Measurements from ENCODE around the gene ORC2.

The ORC2 gene

GRCh38 chr2:200864176-200865034 is 99.1 kb downstream of the ORC2 start, which contains the start of gene CLK1:
Gene CLK1, minus strand, starts transcription at chr2:200864658. Its CDS starts 2,796 bp downstream, at chr2:200861862.
- Histone ChIP-seq H3K4me3 (ENCODE audit: insufficient read depth, low read depth, low read length, poor library complexity, severe bottlenecking) (peak within 1 kb of the TSS; percentile 93), H3K27ac (ENCODE audit: insufficient read depth, low read length, poor library complexity, severe bottlenecking) (peak within 1 kb of the TSS; percentile 100), H3K36me3 (ENCODE audit: control insufficient read depth, insufficient read depth, low read length) (peaks cover 35% of the 10 kb centered on the region), H3K4me1 (ENCODE audit: control insufficient read depth, insufficient read depth, low read length, poor library complexity, severe bottlenecking) (peaks cover 21% of the 10 kb centered on the region), H3K27me3 (replicated peaks; ENCODE audit: control insufficient read depth, insufficient read depth, low read length, poor library complexity, severe bottlenecking) (no peaks in the 10 kb centered on the region), H3K9me3 (ENCODE audit: control insufficient read depth, low read length) (no peaks in the 10 kb centered on the region)
- DNase-seq: peak; percentile 91 to 95 (median 93)

GRCh38 chr2:200863782-200864175 is 99.7 kb downstream of the ORC2 start:
- H3K27ac ChIP-seq (ENCODE audit: insufficient read depth, low read length, poor library complexity, severe bottlenecking): peak overlapping the region; percentile 100
- H3K36me3 ChIP-seq (ENCODE audit: control insufficient read depth, insufficient read depth, low read length): peaks cover 41% of the 10 kb centered on the region
- H3K27me3 ChIP-seq (replicated peaks; ENCODE audit: control insufficient read depth, insufficient read depth, low read length, poor library complexity, severe bottlenecking): no peaks in the 10 kb centered on the region
- H3K4me3 ChIP-seq (ENCODE audit: insufficient read depth, low read depth, low read length, poor library complexity, severe bottlenecking): peak overlapping the region; percentile 93
- DNase-seq: peak in 1 of 3 donors; percentile 38
- H3K4me1 ChIP-seq (ENCODE audit: control insufficient read depth, insufficient read depth, low read length, poor library complexity, severe bottlenecking): peaks cover 27% of the 10 kb centered on the region
- no peaks in the 10 kb centered on the region for H3K9me3 ChIP-seq (ENCODE audit: control insufficient read depth, low read length)

GRCh38 chr2:200862532-200863000 is 100.9 kb downstream of the ORC2 start:
- Histone ChIP-seq H3K27me3 (replicated peaks; ENCODE audit: control insufficient read depth, insufficient read depth, low read length, poor library complexity, severe bottlenecking) (no peaks in the 10 kb centered on the region), H3K9me3 (ENCODE audit: control insufficient read depth, low read length) (no peaks in the 10 kb centered on the region), H3K36me3 (ENCODE audit: control insufficient read depth, insufficient read depth, low read length) (peaks cover 53% of the 10 kb centered on the region), H3K4me3 (ENCODE audit: insufficient read depth, low read depth, low read length, poor library complexity, severe bottlenecking) (peak overlapping the region; percentile 93), H3K4me1 (ENCODE audit: control insufficient read depth, insufficient read depth, low read length, poor library complexity, severe bottlenecking) (peaks cover 35% of the 10 kb centered on the region), H3K27ac (ENCODE audit: insufficient read depth, low read length, poor library complexity, severe bottlenecking) (peak overlapping the region; percentile 100)
- DNase-seq: peak; percentile 40 to 50 (median 48)

- Histone ChIP-seq H3K36me3 (ENCODE audit: control insufficient read depth, insufficient read depth, low read length) (peaks cover 62% of the 10 kb centered on the region), H3K27ac (ENCODE audit: insufficient read depth, low read length, poor library complexity, severe bottlenecking) (peak overlapping the region; percentile 100), H3K9me3 (ENCODE audit: control insufficient read depth, low read length) (no peaks in the 10 kb centered on the region), H3K4me1 (ENCODE audit: control insufficient read depth, insufficient read depth, low read length, poor library complexity, severe bottlenecking) (peaks cover 35% of the 10 kb centered on the region), H3K27me3 (replicated peaks; ENCODE audit: control insufficient read depth, insufficient read depth, low read length, poor library complexity, severe bottlenecking) (no peaks in the 10 kb centered on the region), H3K4me3 (ENCODE audit: insufficient read depth, low read depth, low read length, poor library complexity, severe bottlenecking) (peak overlapping the region; percentile 93)
- no peak for DNase-seq
Observed at GRCh38 chr2:200861617-200862155, 101.8 kb downstream of the ORC2 start.

GRCh38 chr2:200860092-200860795 is 103.2 kb downstream of the ORC2 start:
- Histone ChIP-seq H3K27me3 (replicated peaks; ENCODE audit: control insufficient read depth, insufficient read depth, low read length, poor library complexity, severe bottlenecking) (no peaks in the 10 kb centered on the region), H3K4me3 (ENCODE audit: insufficient read depth, low read depth, low read length, poor library complexity, severe bottlenecking) (peak overlapping the region; percentile 93), H3K4me1 (ENCODE audit: control insufficient read depth, insufficient read depth, low read length, poor library complexity, severe bottlenecking) (peaks cover 33% of the 10 kb centered on the region), H3K36me3 (ENCODE audit: control insufficient read depth, insufficient read depth, low read length) (peaks cover 76% of the 10 kb centered on the region), H3K27ac (ENCODE audit: insufficient read depth, low read length, poor library complexity, severe bottlenecking) (peak overlapping the region; percentile 15), H3K9me3 (ENCODE audit: control insufficient read depth, low read length) (no peaks in the 10 kb centered on the region)
- DNase-seq: peak in 1 of 3 donors; percentile 27

Measured in effector memory CD4-positive, alpha-beta T cell (primary cell).